NCI-H1092 treated with DMSO at 0.1 percent for 48 hours (cell line): ENCODE data around the gene RTEL1.
"Not testable (repeated sequence)": the region's sequence is repeated elsewhere in the genome, so short reads cannot be mapped to it uniquely, and the experiment has no call there.

Source experiments
- DNase-seq: peaks from one replicate; lab custom pipeline; 2025; lab: John Stamatoyannopoulos, UW

The RTEL1 gene

DNA sequence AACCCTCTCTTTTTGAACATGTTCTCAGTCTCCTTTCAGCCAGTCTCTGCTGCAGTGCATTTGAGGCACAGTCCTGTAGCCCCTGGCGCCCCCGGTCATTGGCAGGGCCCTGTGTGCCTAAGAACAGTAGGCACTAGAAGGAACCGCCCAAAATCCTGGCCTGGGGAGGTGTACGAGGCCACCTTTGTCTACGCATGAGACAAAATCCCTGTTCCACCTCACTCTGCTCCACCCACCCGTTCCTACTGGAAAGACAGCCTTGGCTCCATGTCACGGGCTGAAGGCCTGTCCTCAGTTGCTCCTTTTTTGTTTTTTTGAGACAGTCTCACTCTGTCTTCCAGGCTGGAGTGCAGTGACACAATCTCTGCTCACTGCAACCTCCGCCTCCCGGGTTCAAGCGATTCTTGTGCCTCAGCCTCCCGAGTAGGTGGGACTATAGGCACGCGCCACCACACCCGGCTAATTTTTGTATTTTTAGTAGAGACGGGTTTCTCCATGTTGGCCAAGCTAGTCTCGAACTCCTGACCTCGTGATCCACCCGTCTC is 72.1 kb downstream of the RTEL1 start:
- not testable (repeated sequence) for DNase-seq

DNA sequence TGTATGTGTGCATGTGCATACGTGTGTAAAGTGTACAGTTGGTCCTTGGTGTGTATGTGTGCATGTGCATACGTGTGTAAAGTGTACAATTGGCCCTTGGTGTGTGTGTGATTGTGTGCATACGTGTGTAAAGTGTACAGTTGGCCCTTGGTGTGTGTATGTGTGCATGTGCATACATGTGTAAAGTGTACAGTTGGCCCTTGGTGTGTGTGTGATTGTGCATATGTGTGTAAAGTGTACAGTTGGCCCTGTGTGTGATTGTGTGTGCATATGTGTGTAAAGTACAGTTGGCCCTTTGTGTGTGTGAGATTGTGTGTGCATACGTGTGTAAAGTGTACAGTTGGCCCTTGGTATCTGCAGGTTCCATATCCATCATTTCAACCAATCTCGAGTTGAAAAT is 73.3 kb downstream of the RTEL1 start:
- DNase-seq, result no peak

DNA sequence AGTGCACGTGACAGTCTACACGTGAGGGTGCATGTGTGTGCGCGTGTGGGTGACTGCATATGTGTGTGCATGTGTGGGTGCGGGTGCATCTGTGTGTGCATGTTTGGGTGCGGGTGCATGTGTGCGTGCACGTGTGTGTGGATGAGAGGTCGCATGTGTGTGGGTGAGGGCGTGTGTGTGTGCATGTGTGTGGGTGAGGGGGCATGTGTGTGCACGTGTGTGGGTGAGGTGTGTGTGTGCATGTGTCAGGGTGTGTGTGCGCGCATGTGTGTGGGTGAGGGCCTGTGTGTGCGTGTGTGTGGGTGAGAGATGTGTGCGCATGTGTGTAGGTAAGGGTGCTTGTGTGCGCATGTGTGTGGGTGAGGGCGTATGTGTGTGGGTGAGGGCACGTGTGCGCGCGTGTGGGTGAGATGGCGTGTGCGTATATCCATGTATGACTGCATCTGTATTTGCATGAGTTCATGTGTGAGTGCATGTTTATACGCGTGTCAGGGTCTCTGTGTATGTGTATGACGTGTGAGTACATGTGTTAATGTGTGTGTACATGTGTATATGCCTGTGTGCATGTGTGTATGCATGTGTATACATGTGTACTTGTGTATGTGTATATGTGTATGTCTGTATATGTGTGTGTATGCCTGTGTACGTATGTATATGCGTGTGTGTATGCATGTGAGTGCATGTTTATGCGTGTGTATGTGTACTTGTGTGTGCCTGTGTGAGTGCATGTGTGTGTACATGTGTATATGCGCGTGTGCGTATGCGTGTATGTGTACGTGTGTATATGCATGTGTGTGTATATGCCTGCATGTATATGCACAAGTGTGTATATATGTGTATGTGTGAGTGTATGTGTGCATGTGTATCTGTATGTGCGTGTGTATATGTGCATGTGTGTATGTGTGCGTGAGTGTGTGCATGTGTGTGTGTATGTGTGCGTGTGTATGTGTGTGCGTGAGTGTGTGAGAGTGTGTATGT is 74.3 kb downstream of the RTEL1 start:
- no peak for DNase-seq

DNA sequence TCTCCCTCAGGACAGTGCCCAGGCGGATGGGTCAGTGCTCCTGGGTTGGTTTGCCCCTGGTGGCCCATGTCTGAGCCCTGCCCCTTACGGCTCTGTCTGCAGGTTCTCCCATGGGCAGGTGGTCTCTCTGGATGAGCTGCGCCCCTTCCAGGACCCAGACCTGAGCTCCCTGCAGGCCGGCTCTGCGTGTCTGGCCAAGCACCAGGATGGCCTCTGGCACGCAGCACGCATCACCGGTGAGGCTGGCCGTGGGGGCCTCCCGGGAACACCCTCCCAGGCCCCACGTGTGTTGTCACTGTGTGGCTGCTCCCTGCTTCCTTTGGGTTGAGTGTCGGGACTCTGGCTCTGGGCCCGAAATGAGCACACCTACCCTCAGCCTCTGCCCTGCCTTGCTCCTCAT is 75.0 kb downstream of the RTEL1 start:
- no peak for DNase-seq

DNA sequence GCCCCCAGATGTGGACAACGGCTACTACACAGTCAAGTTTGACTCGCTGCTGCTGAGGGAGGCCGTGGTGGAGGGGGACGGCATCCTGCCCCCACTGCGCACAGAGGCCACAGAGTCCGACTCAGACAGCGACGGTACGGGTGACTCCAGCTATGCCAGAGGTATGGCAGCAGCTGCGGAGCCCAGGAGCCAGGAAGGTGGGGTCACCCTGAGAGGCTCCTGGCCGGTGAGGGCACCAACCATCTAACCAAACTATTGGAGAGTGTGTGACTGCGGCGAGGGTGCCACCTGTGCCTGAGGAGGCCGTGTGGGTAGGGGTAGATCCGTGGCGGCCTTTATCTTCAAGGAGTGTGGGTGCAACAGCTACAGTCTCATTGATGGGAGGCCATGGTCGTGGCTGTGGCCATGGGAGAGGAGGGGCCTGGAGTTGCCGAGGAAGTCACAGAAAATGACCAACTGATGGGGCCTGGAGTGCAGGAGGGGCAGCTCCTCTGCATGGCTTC is 75.5 kb downstream of the RTEL1 start:
- DNase-seq, result no peak

DNA sequence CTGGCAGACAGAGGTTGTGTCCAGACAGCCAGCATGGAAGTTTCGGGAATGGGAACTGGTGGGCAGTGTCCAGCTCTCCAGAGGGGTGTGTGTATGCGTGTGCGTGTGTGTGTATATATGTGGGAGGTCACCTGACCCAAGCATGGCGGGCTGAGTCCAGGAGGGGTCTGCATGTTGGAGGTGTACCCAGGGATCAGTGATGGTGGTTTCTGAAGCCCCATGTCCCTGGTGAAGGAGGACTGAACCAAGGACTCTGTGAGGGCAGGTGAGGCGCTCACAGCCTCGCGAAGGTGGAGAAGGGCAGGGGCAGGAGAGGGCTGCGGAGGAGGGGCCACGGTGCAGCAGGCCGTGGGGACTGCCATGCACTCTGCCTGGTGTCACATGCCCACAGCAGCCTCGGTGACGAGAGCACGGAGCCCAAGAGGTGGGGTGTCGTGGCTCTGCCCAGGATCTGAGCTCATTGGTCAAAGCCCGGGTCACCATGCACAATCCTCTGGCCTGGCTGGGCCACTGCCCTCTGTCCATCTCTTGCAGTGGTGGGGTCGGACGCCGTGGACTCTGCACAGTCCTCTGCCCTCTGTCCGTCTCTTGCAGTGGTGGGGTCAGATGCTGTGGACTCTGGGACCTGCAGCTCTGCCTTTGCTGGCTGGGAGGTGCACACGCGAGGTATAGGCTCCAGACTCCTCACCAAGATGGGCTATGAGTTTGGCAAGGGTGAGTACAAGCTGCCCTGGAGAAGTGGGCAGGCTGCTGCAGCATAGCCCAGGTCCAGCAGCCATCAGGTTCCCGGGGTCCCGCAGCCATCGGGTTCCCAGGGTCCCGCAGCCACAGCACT is 76.2 kb downstream of the RTEL1 start:
- DNase-seq, result no peak

DNA sequence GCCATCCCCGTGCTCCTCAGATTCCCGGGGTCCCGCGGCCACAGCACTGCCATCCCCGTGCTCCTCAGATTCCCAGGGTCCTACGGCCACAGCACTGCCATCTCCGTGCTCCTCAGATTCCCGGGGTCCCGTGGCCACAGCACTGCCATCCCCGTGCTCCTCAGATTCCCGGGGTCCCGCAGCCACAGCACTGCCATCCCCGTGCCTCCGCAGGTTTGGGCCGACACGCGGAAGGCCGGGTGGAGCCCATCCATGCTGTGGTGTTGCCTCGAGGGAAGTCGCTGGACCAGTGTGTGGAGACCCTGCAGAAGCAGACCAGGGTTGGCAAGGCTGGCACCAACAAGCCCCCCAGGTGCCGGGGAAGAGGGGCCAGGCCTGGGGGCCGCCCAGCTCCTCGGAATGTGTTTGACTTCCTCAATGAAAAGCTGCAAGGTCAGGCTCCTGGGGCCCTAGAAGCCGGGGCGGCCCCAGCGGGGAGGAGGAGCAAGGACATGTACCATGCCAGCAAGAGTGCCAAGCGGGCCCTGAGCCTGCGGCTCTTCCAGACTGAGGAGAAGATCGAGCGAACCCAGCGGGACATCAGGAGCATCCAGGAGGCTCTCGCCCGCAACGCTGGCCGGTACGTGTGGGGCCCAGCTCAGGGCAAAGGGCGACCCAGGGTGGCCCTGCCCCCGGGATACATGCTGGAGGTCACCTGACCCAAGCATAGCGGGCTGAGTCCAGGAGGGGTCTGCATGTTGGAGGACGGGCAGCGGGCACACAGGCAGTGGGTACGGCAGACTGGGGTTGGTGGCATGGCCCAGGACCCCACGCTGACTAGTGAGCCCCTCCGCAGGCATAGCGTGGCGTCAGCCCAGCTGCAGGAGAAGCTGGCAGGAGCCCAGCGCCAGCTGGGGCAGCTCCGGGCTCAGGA is 77.1 kb downstream of the RTEL1 start:
- DNase-seq, result no peak

DNA sequence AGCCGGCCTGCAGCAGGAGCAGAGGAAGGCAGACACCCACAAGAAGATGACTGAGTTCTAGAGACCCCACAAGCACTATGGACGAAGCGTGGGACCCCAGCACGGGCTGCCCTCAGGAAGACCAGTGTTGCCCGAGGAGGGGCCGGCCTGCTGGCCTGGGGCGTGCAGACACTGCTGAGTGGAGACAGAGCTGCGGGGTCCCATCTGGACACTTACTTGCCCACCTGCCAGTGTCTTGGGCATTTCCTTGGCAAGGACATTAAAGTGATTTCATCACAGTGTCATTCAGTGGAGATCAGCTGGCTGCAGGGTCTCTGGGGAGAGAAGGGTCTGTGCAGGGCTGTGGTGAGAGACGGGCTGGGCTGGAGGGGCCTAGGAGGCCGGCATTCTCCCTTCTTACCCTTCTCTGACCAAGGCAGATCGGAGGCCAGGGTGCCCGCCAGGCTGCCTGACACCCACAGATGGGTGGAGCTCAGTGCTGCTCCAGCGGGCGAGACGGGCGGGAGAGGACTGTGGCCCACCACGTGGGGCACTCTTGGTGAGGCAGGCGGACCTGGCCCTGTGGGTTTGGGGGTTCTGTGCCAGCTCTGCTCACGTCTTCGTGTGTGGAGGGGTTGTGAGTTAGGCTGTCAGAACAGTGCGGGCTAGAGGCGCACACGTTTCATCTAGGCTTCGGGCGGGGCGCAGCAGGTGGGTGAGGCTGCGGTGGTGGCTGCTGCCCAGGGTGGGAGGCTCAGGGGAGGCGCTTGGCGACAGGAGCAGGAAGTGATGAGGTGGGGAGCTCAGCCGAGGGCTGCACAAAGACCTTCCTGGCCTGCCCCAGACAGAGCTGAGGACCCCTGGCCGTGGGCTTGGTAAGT is 78.0 kb downstream of the RTEL1 start, which contains the start of gene LIME1:
TSS of gene LIME1 (plus strand) at position 806 of the 860 bp plus-strand sequence. CDS start 886 bp downstream, outside the sequence.
- DNase-seq, result no peak

DNA sequence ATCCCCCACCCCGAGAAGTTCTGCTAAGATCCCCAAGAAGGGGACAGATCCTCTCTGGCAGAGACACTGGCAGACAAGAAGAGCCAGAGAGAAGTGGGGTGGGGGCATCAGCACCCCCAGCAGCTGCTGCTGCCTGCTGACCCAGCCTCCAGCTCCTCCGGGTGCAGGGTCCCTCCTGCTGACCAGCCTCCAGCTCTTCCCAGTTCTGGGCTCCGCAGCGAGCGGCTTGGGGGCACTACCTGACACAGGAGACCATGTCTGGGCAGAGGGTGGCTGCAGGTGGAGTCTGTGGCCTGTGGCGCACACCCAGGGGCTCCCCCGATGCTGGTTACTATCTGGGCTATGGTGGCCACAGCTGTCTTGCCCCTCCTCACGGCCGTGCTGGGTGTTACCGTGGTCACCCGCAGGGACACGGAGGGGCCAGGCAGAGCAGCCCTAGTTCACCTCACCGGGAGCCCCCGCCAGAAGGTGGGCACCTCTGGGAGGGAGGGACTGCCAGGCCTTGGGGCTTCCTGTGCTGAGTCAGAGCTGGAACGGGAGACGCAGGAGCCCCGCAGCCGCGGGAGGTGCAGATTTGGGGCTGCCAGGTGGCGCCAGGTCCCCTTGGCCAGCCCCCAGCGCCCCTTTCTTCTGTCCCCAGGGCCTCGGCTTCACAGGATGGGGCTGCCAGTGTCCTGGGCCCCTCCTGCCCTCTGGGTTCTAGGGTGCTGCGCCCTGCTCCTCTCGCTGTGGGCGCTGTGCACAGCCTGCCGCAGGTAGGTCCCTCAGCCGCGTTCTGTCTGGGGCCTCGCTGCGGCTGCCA is 79.0 kb downstream of the RTEL1 start:
- no peak for DNase-seq

DNA sequence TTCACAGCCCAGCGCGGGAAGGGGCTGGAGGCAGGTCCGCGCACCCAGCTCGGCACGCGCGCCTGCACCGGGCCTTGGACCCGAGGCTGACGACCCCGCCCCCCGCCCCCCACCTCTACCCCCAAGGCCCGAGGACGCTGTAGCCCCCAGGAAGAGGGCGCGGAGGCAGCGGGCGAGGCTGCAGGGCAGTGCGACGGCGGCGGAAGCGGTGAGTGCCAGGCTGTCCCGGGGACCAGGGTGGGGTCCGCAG is 79.5 kb downstream of the RTEL1 start:
- DNase-seq, result no peak

DNA sequence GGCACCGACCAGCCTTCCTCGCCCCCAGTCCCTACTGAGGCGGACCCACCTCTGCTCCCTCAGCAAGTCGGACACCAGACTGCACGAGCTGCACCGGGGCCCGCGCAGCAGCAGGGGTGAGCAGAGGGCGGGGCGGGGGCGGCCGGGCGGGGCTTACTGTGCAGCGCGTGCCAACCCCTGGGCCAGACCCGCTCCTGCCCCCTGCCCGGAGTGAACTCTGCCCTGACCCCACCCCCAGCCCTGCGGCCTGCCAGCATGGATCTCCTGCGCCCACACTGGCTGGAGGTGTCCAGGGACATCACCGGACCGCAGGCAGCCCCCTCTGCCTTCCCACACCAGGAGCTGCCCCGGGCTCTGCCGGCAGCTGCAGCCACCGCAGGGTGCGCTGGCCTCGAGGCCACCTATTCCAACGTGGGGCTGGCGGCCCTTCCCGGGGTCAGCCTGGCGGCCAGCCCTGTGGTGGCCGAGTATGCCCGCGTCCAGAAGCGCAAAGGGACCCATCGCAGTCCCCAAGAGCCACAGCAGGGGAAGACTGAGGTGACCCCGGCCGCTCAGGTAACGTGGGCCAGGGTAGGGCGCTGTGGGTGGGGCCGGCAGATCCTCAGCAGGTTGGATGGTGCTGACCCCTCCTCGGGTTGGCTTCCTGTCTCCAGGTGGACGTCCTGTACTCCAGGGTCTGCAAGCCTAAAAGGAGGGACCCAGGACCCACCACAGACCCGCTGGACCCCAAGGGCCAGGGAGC is 80.0 kb downstream of the RTEL1 start:
- DNase-seq, result no peak

DNA sequence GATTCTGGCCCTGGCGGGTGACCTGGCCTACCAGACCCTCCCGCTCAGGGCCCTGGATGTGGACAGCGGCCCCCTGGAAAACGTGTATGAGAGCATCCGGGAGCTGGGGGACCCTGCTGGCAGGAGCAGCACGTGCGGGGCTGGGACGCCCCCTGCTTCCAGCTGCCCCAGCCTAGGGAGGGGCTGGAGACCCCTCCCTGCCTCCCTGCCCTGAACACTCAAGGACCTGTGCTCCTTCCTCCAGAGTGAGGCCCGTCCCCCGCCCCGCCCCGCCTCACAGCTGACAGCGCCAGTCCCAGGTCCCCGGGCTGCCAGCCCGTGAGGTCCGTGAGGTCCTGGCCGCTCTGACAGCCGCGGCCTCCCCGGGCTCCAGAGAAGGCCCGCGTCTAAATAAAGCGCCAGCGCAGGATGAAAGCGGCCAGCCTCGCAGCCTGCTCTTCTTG is 80.6 kb downstream of the RTEL1 start:
- peak; percentile 20 for DNase-seq

DNA sequence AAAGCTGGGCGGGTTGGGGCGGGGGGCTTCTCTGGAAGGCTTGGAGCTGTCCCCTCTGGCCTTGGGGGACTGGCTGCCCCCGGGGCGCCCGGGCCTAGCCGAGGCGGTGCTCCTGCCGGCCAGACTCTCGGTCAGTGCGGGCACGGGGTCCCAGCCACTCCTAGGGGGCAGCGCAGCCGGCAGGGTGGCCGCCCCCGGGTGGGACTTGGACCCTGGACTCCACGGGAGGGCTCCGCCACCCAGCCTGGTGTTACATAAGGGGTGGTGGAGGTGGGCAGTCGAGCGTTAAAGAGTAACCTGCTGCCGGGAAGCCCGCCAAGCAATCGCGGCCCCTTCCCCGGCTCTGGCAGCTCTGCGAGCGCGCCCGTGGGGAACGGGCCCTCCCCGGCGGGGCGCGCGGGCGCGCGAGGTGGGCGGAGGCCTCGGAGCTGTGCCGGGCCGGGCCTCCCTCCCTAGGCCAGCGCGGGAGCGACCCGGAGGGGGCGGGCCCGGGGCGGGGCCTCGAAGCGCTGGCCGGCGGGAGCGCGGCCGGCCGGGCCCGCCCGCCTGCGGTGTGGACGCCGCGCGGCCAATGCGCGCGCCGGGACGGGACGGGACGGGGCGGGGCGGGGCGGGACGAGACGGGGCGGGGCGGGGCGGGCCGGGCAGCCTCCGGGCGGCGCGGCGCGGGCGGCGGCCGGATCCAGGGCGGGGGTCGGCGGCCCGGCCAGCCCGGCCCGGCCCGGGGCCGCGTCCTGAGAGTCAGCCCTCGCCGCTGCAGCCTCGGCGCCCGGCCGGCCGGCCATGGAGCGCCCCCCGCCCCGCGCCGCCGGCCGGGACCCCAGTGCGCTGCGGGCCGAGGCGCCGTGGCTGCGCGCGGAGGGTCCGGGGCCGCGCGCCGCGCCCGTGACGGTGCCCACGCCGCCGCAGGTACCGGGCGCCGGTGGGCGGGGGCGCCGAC is 81.3 kb downstream of the RTEL1 start, which contains the start of gene SLC2A4RG:
TSS of gene SLC2A4RG (plus strand) at position 647 of the 940 bp plus-strand sequence. CDS start at position 784, 137 bp downstream.
- peak; percentile 60 for DNase-seq

DNA sequence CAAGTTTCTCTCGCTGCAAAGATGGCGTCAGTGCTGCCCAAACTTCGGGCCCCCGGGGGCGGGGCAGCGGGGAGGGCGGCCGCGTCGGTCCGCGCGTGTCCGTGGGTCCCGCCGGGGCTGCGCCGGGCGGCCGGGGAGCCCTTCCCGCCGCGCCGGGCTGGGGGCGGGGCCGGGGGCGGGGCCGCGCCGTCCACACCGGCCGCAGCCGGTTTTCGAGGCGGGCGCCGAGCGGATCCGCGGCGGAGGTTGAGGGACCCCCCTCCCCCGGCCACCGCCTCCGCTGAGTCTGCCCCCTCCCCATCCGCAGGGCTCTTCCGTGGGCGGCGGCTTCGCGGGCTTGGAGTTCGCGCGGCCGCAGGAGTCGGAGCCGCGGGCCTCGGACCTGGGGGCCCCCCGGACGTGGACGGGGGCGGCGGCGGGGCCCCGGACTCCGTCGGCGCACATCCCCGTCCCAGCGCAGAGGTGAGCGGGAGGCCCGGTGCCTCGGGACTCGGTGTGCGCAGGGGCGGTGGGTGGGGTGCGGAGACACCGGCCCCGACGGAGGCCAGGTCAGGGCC is 82.0 kb downstream of the RTEL1 start:
- DNase-seq, result no peak

DNA sequence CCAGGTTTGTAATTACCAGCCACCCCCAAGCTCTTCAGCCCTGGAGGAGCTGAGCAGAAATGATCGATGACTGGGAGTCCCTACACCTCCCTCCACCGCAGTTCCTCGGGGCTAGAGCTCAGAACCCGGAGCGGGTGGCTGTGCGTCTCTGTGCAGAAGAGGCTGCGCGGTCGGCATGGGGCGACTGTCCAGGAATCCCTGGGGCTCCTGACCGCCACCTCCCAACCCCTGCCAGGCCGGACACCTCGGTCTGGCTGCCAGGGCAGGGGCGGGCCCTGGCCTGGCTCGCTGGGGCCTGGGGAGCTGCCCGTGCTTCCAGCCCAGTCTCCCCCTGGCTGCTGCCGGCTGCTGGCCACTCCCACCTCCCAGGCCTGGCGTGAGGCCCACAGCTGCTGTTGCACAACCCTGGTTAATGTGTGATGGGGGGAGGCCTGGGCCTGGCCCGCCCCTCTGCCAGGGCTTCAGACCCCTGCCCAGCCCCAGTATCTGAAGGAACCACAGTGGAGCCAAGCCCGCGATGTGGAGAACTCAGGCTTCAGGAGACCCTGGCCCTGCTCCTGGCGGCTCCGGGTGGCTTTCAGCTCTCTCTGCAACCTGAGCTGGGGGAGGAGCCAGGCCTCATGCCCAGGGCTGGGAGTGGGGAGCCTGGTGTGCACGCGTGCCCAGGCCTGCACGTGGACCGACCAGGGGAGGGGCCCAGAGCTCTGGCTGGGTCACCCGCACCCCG is 82.7 kb downstream of the RTEL1 start:
- DNase-seq, result peak; percentile 70

DNA sequence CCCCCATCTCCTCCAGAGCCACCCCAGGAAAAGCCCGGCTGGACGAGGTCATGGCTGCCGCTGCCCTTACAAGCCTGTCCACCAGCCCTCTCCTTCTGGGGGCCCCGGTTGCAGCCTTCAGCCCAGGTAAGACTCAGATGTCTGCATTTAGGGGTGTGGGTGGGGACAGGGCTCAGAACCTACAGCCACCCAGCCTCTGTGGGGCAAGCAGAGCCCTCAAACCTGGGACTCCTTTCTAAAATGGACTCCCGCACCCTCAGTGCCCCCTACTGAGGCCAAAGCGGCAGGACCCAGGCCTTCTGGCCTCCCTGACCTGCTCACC is 83.2 kb downstream of the RTEL1 start:
- no peak for DNase-seq
